IMR-90 (cell line): ENCODE data around the gene PKN3. TPM values are rescaled to one million over a fixed set of nuclear protein-coding genes. Genes with fewer than 3 reads are reported as not detected.

ENCODE experiments used
- microRNA-seq, 2 experiments: library from miRNA; stranded (forward) in 1 of 2; unstranded in 1 of 2; fragments of 10-50 nt in 1 of 2; fragments of <30 nt in 1 of 2; gene quantifications in 1 of 2; microRNA quantifications in 1 of 2; one replicate each; pipeline versions ENCODE3 to v1.1.0; 2013 to 2020; ENCODE audit not compliant: insufficient read depth in 1 of 2, insufficient read length in 1 of 2, unreplicated experiment in 1 of 2
- polyA plus RNA-seq, 3 experiments: library from polyadenylated mRNA; depleted of rRNA; stranded (reverse); fragments of >200 nt; gene quantifications; 2 replicates each; pipeline ENCODE4 v1.2.3, GENCODE V29; 2012; ENCODE audit warnings: low replicate concordance in 1 of 3
- small RNA-seq, 5 experiments: library from RNA; depleted of rRNA; stranded (forward); fragments of <200 nt; gene quantifications; one replicate each; pipeline ENCODE3, GENCODE V24; 2012
- total RNA-seq: library from RNA; depleted of rRNA; stranded (reverse); fragments of >200 nt; gene quantifications from 2 replicates; pipeline ENCODE4 v1.2.3, GENCODE V29; 2012; rRNA removed

Gene PKN3
- total and polyA plus RNA-seq, 2 of the 4 experiments (the other 2 are of a cell fraction) = 1.6 to 3.8 TPM

Small RNA genes within 50 kb of the gene (microRNA-seq; reads per million reads assigned to microRNA genes)
- gene RF00017 (ENCODE audit: insufficient read depth, insufficient read length) (not detected), gene RN7SL560P (ENCODE audit: insufficient read depth, insufficient read length) (not detected)

Small RNA genes within 50 kb of the gene (small RNA-seq; reads per million reads assigned to genes)
- gene RF00017 (0 reads per million in 5 experiments), gene RN7SL560P (0 reads per million in 5 experiments)

Other genes starting within 250 kb of the PKN3 start
- gene ODF2, start 246.5 kb upstream of the PKN3 start, total RNA-seq = 46.4 and 59.2 TPM in 2 replicates
- gene ODF2, start 246.5 kb upstream of the PKN3 start, polyA plus RNA-seq (2012; rRNA removed) = 34.9 and 40.2 TPM in 2 replicates
- 35.3 and 39.4 TPM in 2 replicates for gene GLE1, start 197.8 kb upstream of the PKN3 start, total RNA-seq
- gene GLE1, start 197.8 kb upstream of the PKN3 start, polyA plus RNA-seq (2012; rRNA removed) = 13.2 and 14.3 TPM in 2 replicates
- gene SPTAN1, start 149.9 kb upstream of the PKN3 start, total RNA-seq = 327 and 345 TPM in 2 replicates
- gene SPTAN1, start 149.9 kb upstream of the PKN3 start, polyA plus RNA-seq (2012; rRNA removed) = 275 and 316 TPM in 2 replicates
- 36.1 and 37.1 TPM in 2 replicates for gene DYNC2I2, start 45.7 kb upstream of the PKN3 start, total RNA-seq
- 33.7 and 42.9 TPM in 2 replicates for gene DYNC2I2, start 45.7 kb upstream of the PKN3 start, polyA plus RNA-seq (2012; rRNA removed)
- 182 and 587 TPM in 2 replicates for gene SET, start 13.3 kb upstream of the PKN3 start, total RNA-seq
- gene SET, start 13.3 kb upstream of the PKN3 start, polyA plus RNA-seq (2012; rRNA removed) = 80.2 and 104 TPM in 2 replicates
- 13.9 and 16.7 TPM in 2 replicates for gene ZDHHC12, start 21.6 kb downstream of the PKN3 start, total RNA-seq
- gene ZDHHC12, start 21.6 kb downstream of the PKN3 start, polyA plus RNA-seq (2012; rRNA removed) = 60.7 and 75.1 TPM in 2 replicates
- gene ZER1, start 69.4 kb downstream of the PKN3 start, total RNA-seq = 7.5 and 7.7 TPM in 2 replicates
- gene ZER1, start 69.4 kb downstream of the PKN3 start, polyA plus RNA-seq (2012; rRNA removed) = 34.9 and 45.1 TPM in 2 replicates
- 7.2 and 9.1 TPM in 2 replicates for gene TBC1D13, start 84.8 kb downstream of the PKN3 start, total RNA-seq
- gene TBC1D13, start 84.8 kb downstream of the PKN3 start, polyA plus RNA-seq (2012; rRNA removed) = 25.0 and 26.4 TPM in 2 replicates
- 9.9 and 11.7 TPM in 2 replicates for gene ENDOG, start 116.0 kb downstream of the PKN3 start, total RNA-seq
- 16.2 and 27.2 TPM in 2 replicates for gene ENDOG, start 116.0 kb downstream of the PKN3 start, polyA plus RNA-seq (2012; rRNA removed)
- gene SPOUT1, start 127.3 kb downstream of the PKN3 start, total RNA-seq = 15.8 and 17.9 TPM in 2 replicates
- 27.8 and 30.2 TPM in 2 replicates for gene SPOUT1, start 127.3 kb downstream of the PKN3 start, polyA plus RNA-seq (2012; rRNA removed)
- gene KYAT1, start 179.4 kb downstream of the PKN3 start, total RNA-seq = 5.8 and 6.8 TPM in 2 replicates
- 8.8 and 9.5 TPM in 2 replicates for gene KYAT1, start 179.4 kb downstream of the PKN3 start, polyA plus RNA-seq (2012; rRNA removed)
- 42.8 and 45.8 TPM in 2 replicates for gene LRRC8A, start 179.6 kb downstream of the PKN3 start, total RNA-seq
- 60.9 and 71.7 TPM in 2 replicates for gene LRRC8A, start 179.6 kb downstream of the PKN3 start, polyA plus RNA-seq (2012; rRNA removed)
- gene PHYHD1, start 218.5 kb downstream of the PKN3 start, total RNA-seq = 2.2 and 3.3 TPM in 2 replicates
- 8.4 and 10.0 TPM in 2 replicates for gene PHYHD1, start 218.5 kb downstream of the PKN3 start, polyA plus RNA-seq (2012; rRNA removed)
- gene DOLK, start 245.1 kb downstream of the PKN3 start, total RNA-seq = 26.4 and 30.8 TPM in 2 replicates
- 23.2 and 25.4 TPM in 2 replicates for gene DOLK, start 245.1 kb downstream of the PKN3 start, polyA plus RNA-seq (2012; rRNA removed)
- 52.5 and 59.1 TPM in 2 replicates for gene NUP188, start 245.2 kb downstream of the PKN3 start, total RNA-seq
- 53.0 and 57.0 TPM in 2 replicates for gene NUP188, start 245.2 kb downstream of the PKN3 start, polyA plus RNA-seq (2012; rRNA removed)